Retina (tissue), 1 donor: ENCODE data around the gene GABBR1.

Experiments used
- DNase-seq: peaks from one replicate; pipeline ENCODE4 v3.0.0-alpha.2; 2016

Gene GABBR1

GRCh38 chr6:29617782-29618554 lies 15.0 kb downstream of the GABBR1 start:
- DNase-seq, result no peak

- no peak for DNase-seq
Observed at GRCh38 chr6:29611426-29611825, 21.6 kb downstream of the GABBR1 start.

GRCh38 chr6:29610540-29610939 lies 22.4 kb downstream of the GABBR1 start:
- no peak for DNase-seq

GRCh38 chr6:29608131-29608530 lies 24.9 kb downstream of the GABBR1 start:
- DNase-seq, result no peak

- DNase-seq, result no peak
Observed at GRCh38 chr6:29603930-29604329, 29.1 kb downstream of the GABBR1 start.

GRCh38 chr6:29603456-29603855 lies 29.5 kb downstream of the GABBR1 start:
- no peak for DNase-seq

GRCh38 chr6:29602564-29603361 lies 30.2 kb downstream of the GABBR1 start:
- peak; percentile 52 for DNase-seq

- DNase-seq, result no peak
Observed at GRCh38 chr6:29598172-29598747, 34.7 kb downstream of the GABBR1 start.

- DNase-seq, result no peak
Observed at GRCh38 chr6:29597184-29597583, 35.8 kb downstream of the GABBR1 start.

GRCh38 chr6:29596381-29596900 lies 36.5 kb downstream of the GABBR1 start:
- no peak for DNase-seq

- DNase-seq, result no peak
Observed at GRCh38 chr6:29593199-29593855, 39.7 kb downstream of the GABBR1 start.

- DNase-seq, result no peak
Observed at GRCh38 chr6:29591677-29592076, 41.3 kb downstream of the GABBR1 start.

GRCh38 chr6:29590218-29590808 lies 42.7 kb downstream of the GABBR1 start:
- no peak for DNase-seq

- DNase-seq, result peak; percentile 68
Observed at GRCh38 chr6:29589423-29590048, 43.4 kb downstream of the GABBR1 start.

GRCh38 chr6:29584821-29585220 lies 48.2 kb downstream of the GABBR1 start, which contains the start of gene OR2H2:
Gene OR2H2 (plus strand): TSS chr6:29585121. CDS start chr6:29587945, 2,824 bp downstream.
- DNase-seq, result no peak

GRCh38 chr6:29577544-29577943 lies 55.4 kb downstream of the GABBR1 start:
- no peak for DNase-seq

GRCh38 chr6:29576056-29576455 lies 56.9 kb downstream of the GABBR1 start:
- no peak for DNase-seq

GRCh38 chr6:29567991-29568390 lies 65.0 kb downstream of the GABBR1 start:
- DNase-seq, result no peak

GRCh38 chr6:29567541-29567940 lies 65.4 kb downstream of the GABBR1 start:
- no peak for DNase-seq

GRCh38 chr6:29566856-29567255 lies 66.1 kb downstream of the GABBR1 start:
- no peak for DNase-seq

- DNase-seq, result no peak
Observed at GRCh38 chr6:29564875-29565274, 68.1 kb downstream of the GABBR1 start.

GRCh38 chr6:29563435-29563965 lies 69.5 kb downstream of the GABBR1 start:
- DNase-seq, result no peak
